Left cardiac atrium (tissue), 4 donors: ENCODE measurements around the gene BTLA. TPM values are rescaled to one million over a fixed set of nuclear protein-coding genes. Genes with fewer than 3 reads are reported as not detected.
"Not testable (repeated sequence)": the region's sequence is repeated elsewhere in the genome, so short reads cannot be mapped to it uniquely, and the experiment has no call there.

Experiments
- ATAC-seq, 2 donors: fragments of 200-7000 bp; cut with Tn5 transposase; one replicate each; pipeline ENCODE4 v1.9.1; 2020; ENCODE audit warnings: mild to moderate bottlenecking in 2 of 2, moderate library complexity in 2 of 2
- DNase-seq: peaks from one replicate; pipeline ENCODE4 v3.0.0-alpha.2; 2020
- intact Hi-C, 2 donors: fragments of 100-400 bp; cut with DNase I; formaldehyde crosslinking; loops; one replicate each; pipeline versions ENCODE4 v1.14.1 to v1.15.1; 2022 to 2023
- total RNA-seq, 2 donors: library from RNA; stranded (reverse); fragmentation: NEBNext Ultra II Directional; extraction: Animal tissue kit (Norgen Biotek cat#: 25700); gene quantifications; one replicate each; pipeline ENCODE4 v1.2.1, GENCODE V29; 2021
- donor health status: DM: no; HTN: yes; CAD: no.
- donor health status: DM: no; HTN: yes; CAD: no; lungs with severe emphysema.
- donor health status: DM: yes; HTN: yes; CAD: no.
- donor health status: Dilated cardiomyopathy.

BTLA gene
- total RNA-seq, 2 donors from 2014 or later, result 0.24 to 0.50 TPM

GRCh38 chr3:112461787-112462186, 37.5 kb downstream of the BTLA start:
- ATAC-seq, intact Hi-C loops, DNase-seq: not testable (repeated sequence)

GRCh38 chr3:112460519-112461195, 38.6 kb downstream of the BTLA start:
- DNase-seq (no peak), ATAC-seq (no peak)
- intact Hi-C loops, result no loop called here

GRCh38 chr3:112459750-112460149, 39.5 kb downstream of the BTLA start:
- ATAC-seq (no peak), DNase-seq (no peak)
- intact Hi-C loops, result no loop called here

- DNase-seq, result no peak
- intact Hi-C loops, result no loop called here
- no peak for ATAC-seq
These were observed 43.1 kb downstream of the BTLA start for GRCh38 chr3:112456147-112456546.

GRCh38 chr3:112448939-112449338, 50.3 kb downstream of the BTLA start:
- no peak for DNase-seq
- intact Hi-C loops, result no loop called here
- ATAC-seq, result peak in 1 of 2 donors; percentile 69

GRCh38 chr3:112446343-112446742, 52.9 kb downstream of the BTLA start:
- intact Hi-C loops, result no loop called here
- no peak for DNase-seq
- peak; percentile 55 to 90 for ATAC-seq

- peak in 1 of 2 donors; percentile 67 for ATAC-seq
- DNase-seq, result no peak
- intact Hi-C loops, result no loop called here
These were observed 53.4 kb downstream of the BTLA start for GRCh38 chr3:112445839-112446238.

- ATAC-seq, result no peak
- intact Hi-C loops, result no loop called here
These were observed 61.9 kb downstream of the BTLA start for GRCh38 chr3:112437146-112438022.

GRCh38 chr3:112429960-112430359, 69.3 kb downstream of the BTLA start:
- intact Hi-C loops, result no loop called here
- ATAC-seq (no peak), DNase-seq (no peak)

More at GRCh38 chr3:112437146-112438022, 61.9 kb downstream of the BTLA start:
- no peak for DNase-seq

GRCh38 chr3:112427123-112427522, 72.1 kb downstream of the BTLA start:
- DNase-seq, result no peak
- ATAC-seq, result no peak
- intact Hi-C loops, result no loop called here

- no peak for ATAC-seq
- DNase-seq, result no peak
- intact Hi-C loops, result no loop called here
These were observed 73.2 kb downstream of the BTLA start for GRCh38 chr3:112425858-112426750.

- intact Hi-C loops, result no loop called here
- ATAC-seq, result no peak
- DNase-seq, result no peak
These were observed 73.9 kb downstream of the BTLA start for GRCh38 chr3:112425382-112425781.

- ATAC-seq (peak in 1 of 2 donors; percentile 43), DNase-seq (no peak)
- intact Hi-C loops, result no loop called here
These were observed 74.9 kb downstream of the BTLA start for GRCh38 chr3:112424394-112424793.

- intact Hi-C loops, DNase-seq, ATAC-seq: not testable (repeated sequence)
These were observed 76.4 kb downstream of the BTLA start for GRCh38 chr3:112422921-112423320.

- DNase-seq, intact Hi-C loops, ATAC-seq: not testable (repeated sequence)
These were observed 80.7 kb downstream of the BTLA start for GRCh38 chr3:112418526-112418925.

- intact Hi-C loops, result no loop called here
- DNase-seq (no peak), ATAC-seq (no peak)
These were observed 81.5 kb downstream of the BTLA start for GRCh38 chr3:112417696-112418318.

GRCh38 chr3:112416391-112417212, 82.7 kb downstream of the BTLA start:
- DNase-seq (no peak), ATAC-seq (no peak)
- intact Hi-C loops, result no loop called here

- ATAC-seq (no peak), DNase-seq (no peak)
- intact Hi-C loops, result no loop called here
These were observed 83.9 kb downstream of the BTLA start for GRCh38 chr3:112415390-112415789.
